A549 (cell line): Measurements from ENCODE around the gene ZNHIT2. TPM values are rescaled to one million over a fixed set of nuclear protein-coding genes. Genes with fewer than 3 reads are reported as not detected.

Source experiments
- BHLHE40 ChIP-seq: IDR thresholded peaks from 2 replicates; pipeline ENCODE4 v1.6.1; 2012; ENCODE audit warnings: low read depth, low read length, inconsistent platforms
- CBX2 ChIP-seq: fragments of 200-600 bp; sonication (generic); IDR thresholded peaks from 2 replicates; pipeline ENCODE4 v1.6.1; 2016; ENCODE audit warnings: low read depth, mild to moderate bottlenecking, borderline replicate concordance
- CEBPB ChIP-seq, 2 experiments: fragments of >200 bp in 1 of 2; sonication (Bioruptor Twin) in 1 of 2; formaldehyde crosslinking in 1 of 2; IDR thresholded peaks; 2 replicates each; pipeline ENCODE4 v1.6.1; 2012 to 2016
- CTCF ChIP-seq: fragments of >200 bp; sonication (Bioruptor Twin); formaldehyde crosslinking; IDR thresholded peaks from 3 replicates; pipeline ENCODE4 v1.5.1; 2016
- EHF ChIP-seq: fragments of 250-450 bp; sonication (Bioruptor Pico); IDR thresholded peaks from 2 replicates; pipeline ENCODE4 v1.5.0; 2020; ENCODE audit warnings: mild to moderate bottlenecking
- ELK1 ChIP-seq: fragments of 150-350 bp; IDR thresholded peaks from 2 replicates; pipeline ENCODE4 v1.6.1; 2014; ENCODE audit warnings: low read depth, mild to moderate bottlenecking, low read length
- ESRRA ChIP-seq: fragments of 150-350 bp; IDR thresholded peaks from 2 replicates; pipeline ENCODE4 v1.6.1; 2014; ENCODE audit warnings: mild to moderate bottlenecking, low read length, borderline replicate concordance
- HDAC2 ChIP-seq: fragments of 200-600 bp; sonication (generic); IDR thresholded peaks from 2 replicates; pipeline ENCODE4 v1.6.1; 2016
- HMGXB4 ChIP-seq: fragments of 250-450 bp; sonication (Bioruptor Pico); IDR thresholded peaks from 2 replicates; pipeline ENCODE4 v1.5.0; 2021; ENCODE audit warnings: mild to moderate bottlenecking, moderate library complexity, borderline replicate concordance
- JUN ChIP-seq, 2 experiments: fragments of >200 bp; sonication (Bioruptor Twin); formaldehyde crosslinking; IDR thresholded peaks; 2 replicates in 1 of 2; 3 replicates in 1 of 2; pipeline ENCODE4 v1.6.1; 2016 to 2017
- KDM1A ChIP-seq: fragments of 200-600 bp; sonication (generic); IDR thresholded peaks from 2 replicates; pipeline ENCODE4 v1.6.1; 2016; ENCODE audit warnings: low read depth, mild to moderate bottlenecking
- KDM5A ChIP-seq: fragments of 200-600 bp; sonication (generic); IDR thresholded peaks from 2 replicates; pipeline ENCODE4 v1.6.1; 2016; ENCODE audit warnings: antibody characterized with exemption, mild to moderate bottlenecking
- MAZ ChIP-seq: fragments of 150-350 bp; IDR thresholded peaks from 2 replicates; pipeline ENCODE4 v1.6.1; 2014; ENCODE audit warnings: antibody characterized with exemption, low read depth, low read length, borderline replicate concordance
- MYC ChIP-seq: IDR thresholded peaks from 2 replicates; pipeline ENCODE4 v1.6.1; 2012; ENCODE audit warnings: mild to moderate bottlenecking, inconsistent platforms, low read length, improper control_type of control experiment, borderline replicate concordance
- NFE2L2 ChIP-seq: fragments of 150-350 bp; conservative IDR thresholded peaks from 2 replicates; pipeline ENCODE4 v1.6.1; 2014; ENCODE audit warnings: low read length
- NPAS2 ChIP-seq: fragments of 250-450 bp; sonication (Bioruptor Pico); IDR thresholded peaks from 2 replicates; pipeline ENCODE4 v1.8.0; 2022; ENCODE audit warnings: mild to moderate bottlenecking, moderate library complexity, borderline replicate concordance
- NR3C1 ChIP-seq: fragments of >200 bp; sonication (Bioruptor Twin); formaldehyde crosslinking; IDR thresholded peaks from 3 replicates; pipeline ENCODE4 v1.6.1; 2017
- PHF8 ChIP-seq: fragments of 200-600 bp; sonication (generic); IDR thresholded peaks from 2 replicates; pipeline ENCODE4 v1.6.1; 2016; ENCODE audit warnings: low read depth, mild to moderate bottlenecking, antibody characterized with exemption, moderate library complexity, borderline replicate concordance
- POLR2AphosphoS2 ChIP-seq: conservative IDR thresholded peaks from 2 replicates; pipeline ENCODE4 v1.6.1; 2012; ENCODE audit warnings: low read length, improper control_type of control experiment, inconsistent platforms
- RAD21 ChIP-seq, 2 experiments: fragments of >200 bp in 1 of 2; sonication (Bioruptor Twin) in 1 of 2; formaldehyde crosslinking in 1 of 2; IDR thresholded peaks in 1 of 2; conservative IDR thresholded peaks in 1 of 2; 2 replicates in 1 of 2; 3 replicates in 1 of 2; pipeline ENCODE4 v1.6.1; 2012 to 2018; ENCODE audit warnings: inconsistent platforms in 1 of 2
- RARB ChIP-seq: fragments of 250-450 bp; sonication (Bioruptor Pico); IDR thresholded peaks from 2 replicates; pipeline ENCODE4 v1.8.0; 2021; ENCODE audit warnings: mild to moderate bottlenecking, moderate library complexity
- REST ChIP-seq: fragments of 200-600 bp; sonication (generic); IDR thresholded peaks from 2 replicates; pipeline ENCODE4 v1.6.1; 2016; ENCODE audit warnings: antibody characterized with exemption, mild to moderate bottlenecking, moderate library complexity
- SMC3 ChIP-seq: fragments of >200 bp; sonication (Bioruptor Twin); formaldehyde crosslinking; IDR thresholded peaks from 3 replicates; pipeline ENCODE4 v1.6.1; 2018; ENCODE audit warnings: inconsistent platforms
- TP53 ChIP-seq: fragments of 250-450 bp; sonication (Bioruptor Pico); IDR thresholded peaks from 2 replicates; pipeline ENCODE4 v1.5.0; 2021; ENCODE audit warnings: mild to moderate bottlenecking, moderate library complexity
- ZFP36 ChIP-seq: fragments of 450-650 bp; IDR thresholded peaks from 2 replicates; pipeline ENCODE4 v1.6.1; 2014; ENCODE audit warnings: borderline replicate concordance; ENCODE audit not compliant: partially characterized antibody
- ZSCAN20 ChIP-seq: fragments of 250-450 bp; sonication (Bioruptor Pico); IDR thresholded peaks from 2 replicates; pipeline ENCODE4 v1.8.0; 2022; ENCODE audit warnings: mild to moderate bottlenecking, moderate library complexity
- polyA plus RNA-seq, 4 experiments: library from polyadenylated mRNA; depleted of rRNA in 3 of 4; stranded (reverse); fragments of >200 nt; fragmentation: RNase III in 1 of 4; extraction: RNeasy Plus Mini Kit Qiagen cat#74134 plus additional on column Dnase treatment in 1 of 4; gene quantifications; 2 replicates in 3 of 4; 3 replicates in 1 of 4; pipeline ENCODE4 v1.2.3, GENCODE V29; 2011 to 2017
- TF ChIP-seq, protein P1 (sequence below): fragments of 250-450 bp; sonication (Bioruptor Pico); IDR thresholded peaks from 2 replicates; pipeline ENCODE4 v1.5.0; 2020; ENCODE audit warnings: low read depth, mild to moderate bottlenecking, moderate library complexity
- TF ChIP-seq, protein P2 (sequence below): IDR thresholded peaks from 2 replicates; pipeline ENCODE4 v1.6.1; 2012
- TF ChIP-seq, protein P3 (sequence below): fragments of >200 bp; sonication (Bioruptor Twin); formaldehyde crosslinking; IDR thresholded peaks from 2 replicates; pipeline ENCODE4 v1.6.1; 2016
- TF ChIP-seq, protein P4 (sequence below): fragments of 450-650 bp; IDR thresholded peaks from 2 replicates; pipeline ENCODE4 v1.6.1; 2014; ENCODE audit warnings: antibody characterized with exemption

Gene ZNHIT2
- polyA plus RNA-seq, 2 of the 4 experiments (the other 2 are of a cell fraction) = 5.5 to 13.5 TPM

DNA sequence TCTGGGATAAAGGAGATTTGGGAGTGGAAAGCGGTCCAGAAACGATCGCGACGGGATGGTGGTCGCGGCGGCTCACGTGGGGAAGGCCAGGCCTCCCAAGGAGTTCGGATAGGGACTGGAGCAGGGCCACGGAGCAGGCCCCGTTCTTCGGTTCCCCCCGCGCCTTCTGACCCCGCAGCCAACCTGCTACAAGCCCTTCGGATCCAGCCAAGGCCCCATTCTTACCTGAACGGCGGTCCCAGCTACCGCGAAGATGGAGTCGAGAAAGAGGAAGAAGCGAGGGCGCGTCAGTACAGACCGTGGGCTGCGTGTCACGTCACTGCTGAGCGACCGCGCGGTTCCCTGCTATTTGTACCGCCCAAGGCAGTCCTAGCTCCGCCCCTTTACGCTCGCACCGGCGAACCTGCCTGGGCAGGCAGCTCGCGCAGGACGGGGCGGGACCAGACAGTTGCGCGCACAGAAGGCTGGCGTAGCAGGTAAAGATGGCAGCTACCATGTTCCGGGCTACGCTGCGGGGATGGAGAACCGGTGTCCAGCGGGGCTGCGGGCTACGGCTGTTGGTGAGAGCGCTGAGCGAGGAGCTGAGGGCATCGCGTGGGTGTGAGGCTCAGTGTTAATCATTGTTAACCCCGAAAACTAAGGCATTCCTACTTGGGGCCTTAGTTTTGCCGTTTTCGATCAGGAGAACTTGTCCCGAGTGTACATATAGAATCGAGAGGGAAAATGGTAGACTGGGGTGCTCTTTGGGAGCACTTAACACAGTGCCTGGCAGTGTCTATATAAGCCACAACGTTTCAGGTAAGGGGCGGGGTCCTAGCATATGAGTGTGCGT is 4.6 kb upstream of the ZNHIT2 start, which contains the start of the genes FAU and MRPL49 (continued):
- 0 out of 2 replicates have a peak, but pooled peaks have one; percentile 40 for TF ChIP-seq TP53 (CRISPR knock-in tag)
- TF ChIP-seq, protein P1, sequence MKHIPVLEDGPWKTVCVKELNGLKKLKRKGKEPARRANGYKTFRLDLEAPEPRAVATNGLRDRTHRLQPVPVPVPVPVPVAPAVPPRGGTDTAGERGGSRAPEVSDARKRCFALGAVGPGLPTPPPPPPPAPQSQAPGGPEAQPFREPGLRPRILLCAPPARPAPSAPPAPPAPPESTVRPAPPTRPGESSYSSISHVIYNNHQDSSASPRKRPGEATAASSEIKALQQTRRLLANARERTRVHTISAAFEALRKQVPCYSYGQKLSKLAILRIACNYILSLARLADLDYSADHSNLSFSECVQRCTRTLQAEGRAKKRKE (CRISPR knock-in tag) = no peak
- TF ChIP-seq MYC = peak; percentile 36; the same call in 1 of the 2 replicates
- no peak for TF ChIP-seq ELK1
- no peak for TF ChIP-seq NR3C1
- no peak for TF ChIP-seq NFE2L2
- TF ChIP-seq EHF (CRISPR knock-in tag) = no peak
- TF ChIP-seq CTCF = no peak
- TF ChIP-seq, protein P2, sequence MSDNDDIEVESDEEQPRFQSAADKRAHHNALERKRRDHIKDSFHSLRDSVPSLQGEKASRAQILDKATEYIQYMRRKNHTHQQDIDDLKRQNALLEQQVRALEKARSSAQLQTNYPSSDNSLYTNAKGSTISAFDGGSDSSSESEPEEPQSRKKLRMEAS = peak; percentile 77
- TF ChIP-seq RAD21 (conservative IDR thresholded peaks at IDR 0.05 in 1 of 2, IDR thresholded peaks at IDR 0.05 in 1 of 2) = no peak
- TF ChIP-seq ZFP36 = no peak
- no peak for TF ChIP-seq POLR2AphosphoS2
- no peak for TF ChIP-seq RARB (CRISPR knock-in tag)
- no peak for TF ChIP-seq CEBPB (IDR thresholded peaks at IDR 0.05)
- TF ChIP-seq REST = no peak
- TF ChIP-seq JUN (IDR thresholded peaks at IDR 0.05) = peak; percentile 89 to 95; a peak in 4 of 5 replicates
- TF ChIP-seq HMGXB4 (CRISPR knock-in tag) = no peak
- no peak for TF ChIP-seq ESRRA
- 0 out of 2 replicates have a peak, but pooled peaks have one; percentile 32 for TF ChIP-seq BHLHE40
- no peak for TF ChIP-seq KDM1A
- TF ChIP-seq SMC3 = no peak
- TF ChIP-seq, protein P3, sequence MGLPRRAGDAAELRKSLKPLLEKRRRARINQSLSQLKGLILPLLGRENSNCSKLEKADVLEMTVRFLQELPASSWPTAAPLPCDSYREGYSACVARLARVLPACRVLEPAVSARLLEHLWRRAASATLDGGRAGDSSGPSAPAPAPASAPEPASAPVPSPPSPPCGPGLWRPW = no peak
- TF ChIP-seq ZSCAN20 (CRISPR knock-in tag) = no peak
- TF ChIP-seq KDM5A = peak; percentile 93
- TF ChIP-seq, protein P4, sequence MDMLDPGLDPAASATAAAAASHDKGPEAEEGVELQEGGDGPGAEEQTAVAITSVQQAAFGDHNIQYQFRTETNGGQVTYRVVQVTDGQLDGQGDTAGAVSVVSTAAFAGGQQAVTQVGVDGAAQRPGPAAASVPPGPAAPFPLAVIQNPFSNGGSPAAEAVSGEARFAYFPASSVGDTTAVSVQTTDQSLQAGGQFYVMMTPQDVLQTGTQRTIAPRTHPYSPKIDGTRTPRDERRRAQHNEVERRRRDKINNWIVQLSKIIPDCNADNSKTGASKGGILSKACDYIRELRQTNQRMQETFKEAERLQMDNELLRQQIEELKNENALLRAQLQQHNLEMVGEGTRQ = no peak
- TF ChIP-seq HDAC2 = peak; percentile 79; the same call in 1 of the 2 replicates
- TF ChIP-seq CBX2 = no peak
- 0 out of 2 replicates have a peak, but pooled peaks have one; percentile 27 for TF ChIP-seq MAZ
- TF ChIP-seq PHF8 = peak; percentile 90
- no peak for TF ChIP-seq NPAS2 (CRISPR knock-in tag)
